ENCODE measurements around the gene CACNA1B. TPM values are rescaled to one million over a fixed set of nuclear protein-coding genes. Genes with fewer than 3 reads are reported as not detected.
"Not testable (repeated sequence)": the region's sequence is repeated elsewhere in the genome, so short reads cannot be mapped to it uniquely, and the experiment has no call there.

CACNA1B gene
- total and polyA plus RNA-seq, 2 donors (not counting 1 experiment from before 2014, with no cell fraction given) = 0.15 TPM; not detected in 1

GRCh38 chr9:138112791-138113600 lies 235.4 kb downstream of the CACNA1B start:
- H3K4me3 ChIP-seq (ENCODE audit: control extremely low read depth in 1 of 5, extremely low read depth in 1 of 5, insufficient read depth in 1 of 5, low read depth in 2 of 5, low read length in 4 of 5) = no peak overlapping the region
- no peaks in the 10 kb centered on the region for H3K9me3 Mint-ChIP-seq (ENCODE audit: insufficient read depth)
- no peaks in the 10 kb centered on the region for H3K79me2 ChIP-seq (ENCODE audit: control insufficient read depth, insufficient read depth, low read length)
- H4K20me1 ChIP-seq (ENCODE audit: control insufficient read depth, insufficient read depth, low read length, poor library complexity, severe bottlenecking) = no peaks in the 10 kb centered on the region
- H3K9ac ChIP-seq (ENCODE audit: low read length) = no peak overlapping the region
- no peak overlapping the region for H2AFZ ChIP-seq (ENCODE audit: insufficient read depth, low read depth, low read length, poor library complexity, severe bottlenecking)
- intact Hi-C loops (cut with micrococcal nuclease) = no loop called here
- no peak overlapping the region for H3K4me2 ChIP-seq (replicated peaks; ENCODE audit: low read depth, low read length, poor library complexity, severe bottlenecking)
- POLR2A ChIA-PET = no interaction called here
- H3K27ac ChIP-seq (ENCODE audit: low read length in 2 of 2) = no peak overlapping the region
- no peak overlapping the region for H3K4me3 Mint-ChIP-seq
- H3K27ac Mint-ChIP-seq = no peak overlapping the region
- no peaks in the 10 kb centered on the region for H3K27me3 ChIP-seq (replicated peaks in 1 of 4; ENCODE audit: control extremely low read depth in 1 of 4, control insufficient read depth in 3 of 4, insufficient read depth in 4 of 4, low read length in 3 of 4)
- no peaks in the 10 kb centered on the region for H3K36me3 ChIP-seq (replicated peaks in 1 of 2; ENCODE audit: control extremely low read depth in 1 of 2, control insufficient read depth in 1 of 2, extremely low read depth in 1 of 2, insufficient read depth in 2 of 2, low read length in 1 of 2)
- CTCF ChIA-PET = no interaction called here
- no peaks in the 10 kb centered on the region for H3K9me3 ChIP-seq (ENCODE audit: control extremely low read depth in 1 of 3, control insufficient read depth in 2 of 3, insufficient read depth in 1 of 3, low read length in 2 of 3)
- no peak for ATAC-seq (ENCODE audit: low read depth)
- no peak for TF ChIP-seq EZH2 (IDR thresholded peaks at IDR 0.05; ENCODE audit: borderline replicate concordance, insufficient read depth, low read depth, low read length, poor library complexity, severe bottlenecking)
- TF ChIP-seq, protein P1, sequence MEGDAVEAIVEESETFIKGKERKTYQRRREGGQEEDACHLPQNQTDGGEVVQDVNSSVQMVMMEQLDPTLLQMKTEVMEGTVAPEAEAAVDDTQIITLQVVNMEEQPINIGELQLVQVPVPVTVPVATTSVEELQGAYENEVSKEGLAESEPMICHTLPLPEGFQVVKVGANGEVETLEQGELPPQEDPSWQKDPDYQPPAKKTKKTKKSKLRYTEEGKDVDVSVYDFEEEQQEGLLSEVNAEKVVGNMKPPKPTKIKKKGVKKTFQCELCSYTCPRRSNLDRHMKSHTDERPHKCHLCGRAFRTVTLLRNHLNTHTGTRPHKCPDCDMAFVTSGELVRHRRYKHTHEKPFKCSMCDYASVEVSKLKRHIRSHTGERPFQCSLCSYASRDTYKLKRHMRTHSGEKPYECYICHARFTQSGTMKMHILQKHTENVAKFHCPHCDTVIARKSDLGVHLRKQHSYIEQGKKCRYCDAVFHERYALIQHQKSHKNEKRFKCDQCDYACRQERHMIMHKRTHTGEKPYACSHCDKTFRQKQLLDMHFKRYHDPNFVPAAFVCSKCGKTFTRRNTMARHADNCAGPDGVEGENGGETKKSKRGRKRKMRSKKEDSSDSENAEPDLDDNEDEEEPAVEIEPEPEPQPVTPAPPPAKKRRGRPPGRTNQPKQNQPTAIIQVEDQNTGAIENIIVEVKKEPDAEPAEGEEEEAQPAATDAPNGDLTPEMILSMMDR (IDR thresholded peaks at IDR 0.05) = no peak
- no peak for DNase-seq
- no peaks in the 10 kb centered on the region for H3K4me1 ChIP-seq (ENCODE audit: control insufficient read depth in 2 of 2, insufficient read depth in 2 of 2, low read length in 2 of 2)
- 92% methylated on average over 34 of the region's 36 CpGs for WGBS (ENCODE audit: insufficient coverage)
- H3K27me3 Mint-ChIP-seq = peaks cover 3% of the 10 kb centered on the region
- H3K4me1 Mint-ChIP-seq = no peaks in the 10 kb centered on the region

- H3K36me3 ChIP-seq (replicated peaks in 1 of 2; ENCODE audit: control extremely low read depth in 1 of 2, control insufficient read depth in 1 of 2, extremely low read depth in 1 of 2, insufficient read depth in 2 of 2, low read length in 1 of 2); H3K27ac ChIP-seq (ENCODE audit: low read length in 2 of 2); H3K4me1 ChIP-seq (ENCODE audit: control insufficient read depth in 2 of 2, insufficient read depth in 2 of 2, low read length in 2 of 2); H3K79me2 ChIP-seq (ENCODE audit: control insufficient read depth, insufficient read depth, low read length); H3K4me1 Mint-ChIP-seq; H3K4me3 Mint-ChIP-seq; H3K27me3 ChIP-seq (replicated peaks in 1 of 4; ENCODE audit: control extremely low read depth in 1 of 4, control insufficient read depth in 3 of 4, insufficient read depth in 4 of 4, low read length in 3 of 4); DNase-seq; ATAC-seq (ENCODE audit: low read depth); H3K9me3 ChIP-seq (ENCODE audit: control extremely low read depth in 1 of 3, control insufficient read depth in 2 of 3, insufficient read depth in 1 of 3, low read length in 2 of 3); H3K27me3 Mint-ChIP-seq; H3K4me2 ChIP-seq (replicated peaks; ENCODE audit: low read depth, low read length, poor library complexity, severe bottlenecking); H2AFZ ChIP-seq (ENCODE audit: insufficient read depth, low read depth, low read length, poor library complexity, severe bottlenecking); CTCF ChIA-PET; H4K20me1 ChIP-seq (ENCODE audit: control insufficient read depth, insufficient read depth, low read length, poor library complexity, severe bottlenecking); H3K9me3 Mint-ChIP-seq (ENCODE audit: insufficient read depth); H3K27ac Mint-ChIP-seq; intact Hi-C loops (cut with micrococcal nuclease); H3K4me3 ChIP-seq (ENCODE audit: control extremely low read depth in 1 of 5, extremely low read depth in 1 of 5, insufficient read depth in 1 of 5, low read depth in 2 of 5, low read length in 4 of 5); POLR2A ChIA-PET; H3K9ac ChIP-seq (ENCODE audit: low read length): not testable (repeated sequence)
- 91% methylated on average over 21 of the region's 23 CpGs for WGBS (ENCODE audit: insufficient coverage)
Measured at GRCh38 chr9:138113701-138114325, 236.2 kb downstream of the CACNA1B start.
